OCI-LY7 (cell line): Measurements from ENCODE around the gene MAT1A. TPM values are rescaled to one million over a fixed set of nuclear protein-coding genes. Genes with fewer than 3 reads are reported as not detected.

Experiments
- BruUV-seq: library from RNA; stranded (reverse); fragments of 400-500 nt; replicated peaks from 2 replicates; lab custom pipeline; 2021; lab: Mats Ljungman, UMichigan
- CTCF ChIA-PET: fragments of 300-600 bp; sonication (Branson Sonifier 250); formaldehyde crosslinking; loops from one replicate; lab custom pipeline; 2022; ENCODE audit warnings: antibody characterized with exemption; ENCODE audit not compliant: unreplicated experiment; lab: Charles Lee
- POLR2A ChIA-PET: fragments of 300-600 bp; sonication (Branson Sonifier 250); formaldehyde crosslinking; loops from one replicate; lab custom pipeline; 2022; ENCODE audit warnings: antibody characterized with exemption; lab: Charles Lee
- DNase-seq: peaks from one replicate; pipeline ENCODE4 v3.0.0-alpha.2; 2015; ENCODE audit warnings: low spot score
- H2AFZ ChIP-seq: fragments of 200-600 bp; sonication (generic), shearing (Covaris generic); 2 replicates; pipeline ENCODE4 v1.6.1; 2014; ENCODE audit warnings: mild to moderate bottlenecking, antibody characterized with exemption, low read length, moderate library complexity
- H3K27ac ChIP-seq: fragments of 200-600 bp; sonication (generic); 2 replicates; pipeline ENCODE4 v1.5.1; 2014; ENCODE audit warnings: mixed run types, low read depth, mild to moderate bottlenecking, moderate library complexity, low read length, inconsistent platforms; ENCODE audit not compliant: poor library complexity, severe bottlenecking
- H3K36me3 ChIP-seq: fragments of 200-600 bp; sonication (generic); 2 replicates; pipeline ENCODE4 v1.6.1; 2014; ENCODE audit warnings: mild to moderate bottlenecking, antibody characterized with exemption, low read length, moderate library complexity, mixed read lengths; ENCODE audit not compliant: insufficient read depth
- H3K4me1 ChIP-seq: fragments of 200-600 bp; sonication (generic); 2 replicates; pipeline ENCODE4 v1.5.1; 2014; ENCODE audit warnings: mild to moderate bottlenecking, low read length; ENCODE audit not compliant: insufficient read depth, poor library complexity, severe bottlenecking
- H3K4me2 ChIP-seq: fragments of 200-600 bp; sonication (generic); 2 replicates; pipeline ENCODE4 v1.6.1; 2014; ENCODE audit warnings: mild to moderate bottlenecking, low read length
- H3K4me3 ChIP-seq: fragments of 200-600 bp; sonication (generic); 2 replicates; pipeline ENCODE4 v1.5.1; 2014; ENCODE audit warnings: mild to moderate bottlenecking, low read depth, low read length; ENCODE audit not compliant: poor library complexity, severe bottlenecking
- H3K79me2 ChIP-seq: fragments of 200-600 bp; sonication (generic); 2 replicates; pipeline ENCODE4 v1.6.1; 2016; ENCODE audit warnings: low read depth, mild to moderate bottlenecking, low read length, moderate library complexity, mixed read lengths; ENCODE audit not compliant: insufficient read depth
- H3K9me2 ChIP-seq: fragments of 200-600 bp; sonication (generic); 2 replicates; pipeline ENCODE4 v1.6.1; 2016; ENCODE audit warnings: mild to moderate bottlenecking, low read length, mixed read lengths; ENCODE audit not compliant: insufficient read depth
- H3K9me3 ChIP-seq: fragments of 200-600 bp; sonication (generic); 2 replicates; pipeline ENCODE4 v1.6.1; 2014; ENCODE audit warnings: mild to moderate bottlenecking, mixed run types, low read length, mixed read lengths
- H4K20me1 ChIP-seq: fragments of 200-600 bp; sonication (generic); 2 replicates; pipeline ENCODE4 v1.6.1; 2014; ENCODE audit warnings: mild to moderate bottlenecking, antibody characterized with exemption, low read length, moderate library complexity, mixed read lengths; ENCODE audit not compliant: insufficient read depth
- EZH2phosphoT487 ChIP-seq: fragments of 200-600 bp; sonication (generic); IDR thresholded peaks from 2 replicates; pipeline ENCODE4 v1.6.1; 2018; ENCODE audit warnings: low read depth, borderline replicate concordance, mild to moderate bottlenecking, mixed run types, antibody characterized with exemption, low read length, moderate library complexity, mixed read lengths
- intact Hi-C: fragments of 100-400 bp; cut with micrococcal nuclease; formaldehyde crosslinking; loops from one replicate; pipeline ENCODE4 v1.10.0; 2022; ENCODE audit not compliant: unreplicated experiment
- total RNA-seq, 2 experiments: library from RNA; depleted of rRNA in 1 of 2; stranded (reverse); fragments of >200 nt in 1 of 2; shearing (Covaris generic) in 1 of 2; gene quantifications; 2 replicates each; pipeline ENCODE4 v1.2.3, GENCODE V29; 2014 to 2022
- TF ChIP-seq, protein P1 (sequence below): fragments of 200-600 bp; sonication (generic); conservative IDR thresholded peaks from 2 replicates; pipeline ENCODE4 v1.5.1; 2014; ENCODE audit warnings: mild to moderate bottlenecking, antibody characterized with exemption, low read length, moderate library complexity, mixed read lengths

Gene MAT1A
- total RNA-seq, 2 experiments from 2014 or later, result not detected

- no peak overlapping the region for H3K4me2 ChIP-seq
- TF ChIP-seq EZH2phosphoT487, result no peak
- TF ChIP-seq, protein P1, sequence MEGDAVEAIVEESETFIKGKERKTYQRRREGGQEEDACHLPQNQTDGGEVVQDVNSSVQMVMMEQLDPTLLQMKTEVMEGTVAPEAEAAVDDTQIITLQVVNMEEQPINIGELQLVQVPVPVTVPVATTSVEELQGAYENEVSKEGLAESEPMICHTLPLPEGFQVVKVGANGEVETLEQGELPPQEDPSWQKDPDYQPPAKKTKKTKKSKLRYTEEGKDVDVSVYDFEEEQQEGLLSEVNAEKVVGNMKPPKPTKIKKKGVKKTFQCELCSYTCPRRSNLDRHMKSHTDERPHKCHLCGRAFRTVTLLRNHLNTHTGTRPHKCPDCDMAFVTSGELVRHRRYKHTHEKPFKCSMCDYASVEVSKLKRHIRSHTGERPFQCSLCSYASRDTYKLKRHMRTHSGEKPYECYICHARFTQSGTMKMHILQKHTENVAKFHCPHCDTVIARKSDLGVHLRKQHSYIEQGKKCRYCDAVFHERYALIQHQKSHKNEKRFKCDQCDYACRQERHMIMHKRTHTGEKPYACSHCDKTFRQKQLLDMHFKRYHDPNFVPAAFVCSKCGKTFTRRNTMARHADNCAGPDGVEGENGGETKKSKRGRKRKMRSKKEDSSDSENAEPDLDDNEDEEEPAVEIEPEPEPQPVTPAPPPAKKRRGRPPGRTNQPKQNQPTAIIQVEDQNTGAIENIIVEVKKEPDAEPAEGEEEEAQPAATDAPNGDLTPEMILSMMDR, result peak; percentile 89
- H3K9me2 ChIP-seq, result no peaks in the 10 kb centered on the region
- no peak overlapping the region for H2AFZ ChIP-seq
- no peaks in the 10 kb centered on the region for H3K9me3 ChIP-seq
- H3K4me1 ChIP-seq, result no peaks in the 10 kb centered on the region
- intact Hi-C loops, result no loop called here
- no peak overlapping the region for H3K4me3 ChIP-seq
- ChIA-PET CTCF (interaction anchor here (0.6 to 1.3 kb wide), 2 partner anchors 8 to 81 kb away, joined by 3 to 5 read pairs; no protein-coding TSS in a partner anchor), POLR2A (interaction anchor here (0.7 kb wide), 1 partner anchor 694 kb away, joined by 3 read pairs; no protein-coding TSS in a partner anchor)
- no peaks in the 10 kb centered on the region for H3K79me2 ChIP-seq
- no TSS peak for BruUV-seq
- no peaks in the 10 kb centered on the region for H3K36me3 ChIP-seq
- H4K20me1 ChIP-seq, result no peaks in the 10 kb centered on the region
- DNase-seq, result peak; percentile 27
- H3K27ac ChIP-seq, result no peak overlapping the region
Measured at GRCh38 chr10:80260295-80261243, 28.9 kb downstream of the MAT1A start.

DNA sequence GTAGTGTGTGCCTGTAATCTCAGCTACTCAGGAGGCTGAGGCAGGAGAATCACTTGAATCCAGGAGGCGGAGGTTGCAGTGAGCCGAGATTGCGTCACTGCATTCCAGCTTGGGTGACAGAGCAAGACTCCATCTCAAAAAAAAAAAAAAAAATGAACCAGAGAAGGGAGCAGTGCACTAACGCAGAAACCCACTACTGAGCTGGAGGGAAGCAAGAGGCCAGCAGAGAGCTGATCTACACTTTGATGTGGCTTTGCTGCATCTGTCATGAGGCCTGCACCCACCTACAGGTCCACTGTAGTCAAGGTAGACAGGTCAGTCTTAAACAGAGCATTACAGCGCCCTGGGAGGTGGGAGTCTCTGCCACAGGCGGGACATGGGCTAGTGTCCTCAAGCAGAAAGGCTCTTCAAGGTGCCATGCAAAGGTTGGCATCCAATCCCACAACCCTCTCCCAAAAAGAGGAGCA is 30.0 kb downstream of the MAT1A start:
- no peaks in the 10 kb centered on the region for H3K36me3 ChIP-seq
- TF ChIP-seq, protein P1, result no peak
- no peak for TF ChIP-seq EZH2phosphoT487
- POLR2A ChIA-PET, result interaction anchor here (0.6 kb wide), 2 partner anchors 128 to 284 kb away, joined by 3 read pairs; no protein-coding TSS in a partner anchor
- no peak overlapping the region for H3K4me2 ChIP-seq
- no peak for DNase-seq
- no TSS peak for BruUV-seq
- no peak overlapping the region for H3K27ac ChIP-seq
- intact Hi-C loops, result no loop called here
- H3K9me3 ChIP-seq, result no peaks in the 10 kb centered on the region
- no peaks in the 10 kb centered on the region for H3K79me2 ChIP-seq
- no peaks in the 10 kb centered on the region for H4K20me1 ChIP-seq
- no peak overlapping the region for H3K4me3 ChIP-seq
- CTCF ChIA-PET, result interaction anchor here (0.6 to 0.7 kb wide), 2 partner anchors 214 to 797 kb away, joined by 3 read pairs; no protein-coding TSS in a partner anchor
- H3K4me1 ChIP-seq, result no peaks in the 10 kb centered on the region
- H2AFZ ChIP-seq, result no peak overlapping the region
- H3K9me2 ChIP-seq, result no peaks in the 10 kb centered on the region
